ENCODE results near the gene RABGAP1.

Gene RABGAP1

GRCh38 chr9:122944960-122945888 lies 4.4 kb downstream of the RABGAP1 start:
- no peak for DNase-seq

GRCh38 chr9:122946461-122947005 lies 5.7 kb downstream of the RABGAP1 start:
- DNase-seq = no peak

GRCh38 chr9:122948313-122948712 lies 7.5 kb downstream of the RABGAP1 start:
- no peak for DNase-seq

- no peak for DNase-seq
Measured at GRCh38 chr9:122949696-122950095, 8.9 kb downstream of the RABGAP1 start.

DNA sequence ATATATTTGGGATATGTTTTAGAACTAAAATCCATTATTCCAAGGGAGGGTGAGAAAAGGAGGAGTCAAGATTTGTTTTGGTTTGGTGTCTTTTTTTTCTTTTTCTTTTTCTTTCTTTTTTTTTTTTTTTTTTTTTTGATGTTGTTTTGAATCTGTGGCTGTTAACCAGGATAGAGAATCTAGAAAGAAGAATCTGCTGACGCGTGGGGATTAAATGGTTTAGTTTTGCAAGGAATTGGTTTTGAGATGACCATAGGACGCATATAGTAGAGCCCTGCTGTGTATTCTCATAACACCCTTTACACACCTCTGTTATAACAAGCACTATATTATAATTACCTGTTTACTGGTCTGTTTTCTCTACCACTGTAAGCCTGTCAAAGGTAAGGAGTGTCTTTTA lies 9.4 kb downstream of the RABGAP1 start:
- DNase-seq = no peak

DNA sequence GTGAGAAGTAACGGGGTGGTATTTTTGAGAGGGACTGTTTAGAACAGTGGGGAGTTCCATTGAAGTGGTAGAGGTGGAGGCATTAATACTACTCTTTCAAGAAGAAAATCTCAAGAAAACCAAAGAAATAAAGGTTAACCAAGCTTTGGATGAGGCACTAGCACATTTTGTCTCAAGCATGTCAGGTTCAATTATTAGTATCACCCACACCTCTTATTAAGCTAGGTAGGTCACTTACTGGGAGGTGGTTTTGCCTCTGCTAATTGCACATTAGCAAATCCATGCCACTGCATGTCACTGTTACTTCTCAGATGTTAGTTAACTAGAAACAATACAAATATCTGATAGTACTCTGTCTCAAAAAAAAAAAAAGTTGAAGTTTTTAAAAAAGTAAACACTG lies 10.2 kb downstream of the RABGAP1 start:
- DNase-seq = no peak

GRCh38 chr9:122954253-122954691 lies 13.5 kb downstream of the RABGAP1 start:
- DNase-seq = no peak

DNA sequence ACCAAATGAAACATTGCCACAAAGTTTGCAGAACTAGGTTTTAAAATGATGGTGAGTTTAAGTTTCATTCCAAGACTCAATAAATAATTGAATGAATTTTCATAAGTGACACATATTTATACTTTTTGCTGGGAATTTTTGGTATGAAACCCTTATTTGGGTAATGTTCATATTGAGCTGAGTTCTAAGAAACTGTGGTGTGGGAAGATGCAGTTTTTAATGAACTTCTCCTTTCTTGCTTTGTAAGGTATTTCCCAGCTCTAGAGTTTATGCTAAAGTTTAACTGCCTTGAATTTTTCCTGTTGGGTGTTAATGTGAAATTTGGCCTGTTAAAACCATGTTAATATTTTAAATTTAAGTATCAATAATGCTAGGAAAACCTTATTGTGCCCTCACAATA lies 15.1 kb downstream of the RABGAP1 start:
- no peak for DNase-seq

GRCh38 chr9:122961139-122961538 lies 20.3 kb downstream of the RABGAP1 start:
- DNase-seq = no peak

DNA sequence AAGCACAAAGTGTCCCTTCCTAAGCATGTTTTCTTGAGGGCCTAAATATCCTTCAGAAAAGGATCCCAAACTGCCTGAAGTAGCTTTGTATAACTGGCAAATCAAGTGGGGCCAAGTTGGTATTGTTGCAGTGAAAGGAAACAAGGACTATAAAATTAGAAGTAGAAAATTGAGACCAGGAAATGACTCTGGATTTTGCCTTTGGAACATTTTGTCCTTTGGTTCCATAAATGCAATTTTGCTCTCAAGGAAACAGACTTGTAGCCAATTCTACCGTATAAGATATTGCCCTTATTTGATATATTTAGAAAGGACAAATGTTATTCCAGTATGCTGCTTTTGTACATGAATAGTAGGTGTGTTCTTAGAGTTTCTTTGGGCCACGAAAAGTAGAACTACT lies 34.4 kb downstream of the RABGAP1 start:
- peak; percentile 16 for DNase-seq

DNA sequence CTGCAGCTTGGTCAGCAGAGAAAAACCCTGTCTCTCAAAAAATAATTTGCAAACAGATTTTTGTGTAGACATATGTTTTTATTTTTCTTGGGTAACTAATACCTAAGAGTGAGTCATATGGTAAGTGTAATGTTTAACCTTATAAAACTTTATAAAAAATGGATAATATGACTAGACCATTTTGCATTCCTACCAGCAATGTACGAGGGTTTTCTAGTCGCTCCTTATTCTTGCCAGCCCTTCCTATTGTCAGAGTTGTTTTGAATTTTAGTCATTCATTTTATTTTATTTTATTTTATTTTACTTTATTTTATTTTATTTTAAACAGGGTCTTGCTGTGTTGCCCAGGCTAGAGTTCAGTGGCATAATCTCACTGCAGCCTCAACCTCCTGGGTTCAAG lies 37.8 kb downstream of the RABGAP1 start:
- DNase-seq = no peak

GRCh38 chr9:122986010-122986409 lies 45.2 kb downstream of the RABGAP1 start:
- no peak for DNase-seq

GRCh38 chr9:122988141-122988540 lies 47.3 kb downstream of the RABGAP1 start:
- DNase-seq = no peak

DNA sequence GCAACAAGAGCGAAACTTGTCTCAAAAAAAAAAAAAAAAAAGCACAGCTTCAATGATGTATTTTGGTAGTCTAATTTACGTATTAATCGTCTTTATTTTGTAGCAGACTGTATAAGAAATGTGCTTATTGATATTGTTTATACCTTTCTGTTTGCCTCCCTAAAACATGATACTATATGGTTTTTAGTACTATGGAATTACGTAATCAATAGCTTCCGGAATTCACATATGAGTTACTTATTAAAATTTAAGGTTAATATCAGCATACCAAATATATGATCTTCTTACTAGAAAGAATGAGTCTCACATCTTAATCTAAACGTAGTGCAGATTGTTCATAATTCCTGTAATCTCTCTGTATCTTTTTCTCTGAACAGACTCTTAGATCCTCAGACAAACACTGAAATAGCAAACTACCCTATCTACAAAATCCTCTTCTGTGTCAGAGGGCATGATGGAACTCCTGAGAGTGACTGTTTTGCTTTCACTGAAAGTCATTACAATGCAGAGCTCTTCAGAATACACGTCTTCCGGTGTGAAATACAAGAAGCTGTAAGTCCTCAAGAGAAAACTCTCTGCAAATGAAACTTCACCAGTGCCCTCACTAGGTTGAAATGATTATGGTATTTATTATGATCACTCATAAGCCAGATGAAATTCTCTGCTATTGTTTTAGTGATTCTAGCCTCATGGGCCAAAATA lies 48.3 kb downstream of the RABGAP1 start:
- DNase-seq = peak; percentile 52

GRCh38 chr9:122991370-122991830 lies 50.6 kb downstream of the RABGAP1 start:
- peak; percentile 81 for DNase-seq

GRCh38 chr9:122996586-122996985 lies 55.8 kb downstream of the RABGAP1 start:
- DNase-seq = peak; percentile 19

- DNase-seq = no peak
Measured at GRCh38 chr9:122998448-122998847, 57.6 kb downstream of the RABGAP1 start.

- no peak for DNase-seq
Measured at GRCh38 chr9:123000371-123001068, 59.7 kb downstream of the RABGAP1 start.

- DNase-seq = peak; percentile 30
Measured at GRCh38 chr9:123002754-123003153, 61.9 kb downstream of the RABGAP1 start.

DNA sequence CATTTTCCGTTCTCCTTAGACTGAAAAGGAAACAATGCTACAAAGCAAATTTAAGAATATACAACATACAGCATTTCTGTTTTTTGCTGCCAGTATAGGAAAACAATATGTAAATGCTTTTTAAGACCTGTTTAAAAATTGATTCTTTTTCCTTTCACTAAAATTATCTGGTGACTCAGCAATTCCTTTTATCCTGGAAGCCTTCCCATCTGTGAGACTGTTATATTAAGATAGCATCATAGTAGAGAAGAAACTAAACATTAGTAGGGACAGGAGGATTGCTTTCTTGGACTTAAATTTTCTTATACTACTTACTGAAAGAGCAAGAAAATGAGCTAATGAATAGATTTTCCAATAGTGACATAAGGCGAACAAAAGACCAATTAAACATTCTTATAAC lies 62.6 kb downstream of the RABGAP1 start:
- DNase-seq = peak; percentile 20

GRCh38 chr9:123005964-123006363 lies 65.1 kb downstream of the RABGAP1 start:
- no peak for DNase-seq

- no peak for DNase-seq
Measured at GRCh38 chr9:123007269-123007668, 66.4 kb downstream of the RABGAP1 start.

- no peak for DNase-seq
Measured at GRCh38 chr9:123008909-123009308, 68.1 kb downstream of the RABGAP1 start.
